H1 (cell line): ENCODE data around the gene SYNCRIP. TPM values are rescaled to one million over a fixed set of nuclear protein-coding genes. Genes with fewer than 3 reads are reported as not detected.

Experiments used
- CTCF ChIA-PET: fragments of 300-600 bp; sonication (Branson Sonifier 250); formaldehyde crosslinking; loops from one replicate; lab custom pipeline; 2021; ENCODE audit not compliant: partially characterized antibody; lab: Charles Lee
- POLR2A ChIA-PET: fragments of 300-600 bp; sonication (Branson Sonifier 250); formaldehyde crosslinking; loops from one replicate; lab custom pipeline; 2021; ENCODE audit warnings: inconsistent platforms; ENCODE audit not compliant: partially characterized antibody; lab: Charles Lee
- DNase-seq, 2 experiments: peaks; one replicate each; pipeline versions ENCODE4 v3.0.0 to v3.0.0-alpha.2; 2010 to 2022; ENCODE audit warnings: low spot score in 2 of 2, low read depth in 1 of 2, mixed read lengths in 1 of 2
- FAIRE-seq: peaks from 2 replicates; lab custom pipeline; 2011; peaks lifted over from hg19 to GRCh38; lab: Jason Lieb, UNC
- H2AFZ ChIP-seq: 2 replicates; pipeline ENCODE4 v1.8.1; 2012; ENCODE audit warnings: low read length, inconsistent platforms
- H2AK5ac ChIP-seq: 2 replicates; pipeline ENCODE4 v1.6.1; 2013; ENCODE audit warnings: low read depth, low read length
- H2BK120ac ChIP-seq: replicated peaks from 2 replicates; pipeline ENCODE3; 2013; ENCODE audit warnings: low read depth, low read length, inconsistent platforms
- H2BK12ac ChIP-seq: 2 replicates; pipeline ENCODE4 v1.6.1; 2013; ENCODE audit warnings: low read depth, low read length
- H2BK15ac ChIP-seq: 2 replicates; pipeline ENCODE4 v1.6.1; 2013; ENCODE audit warnings: low read length
- H2BK20ac ChIP-seq: 2 replicates; pipeline ENCODE4 v1.6.1; 2013; ENCODE audit warnings: low read length
- H2BK5ac ChIP-seq: 2 replicates; pipeline ENCODE4 v1.6.1; 2013; ENCODE audit warnings: low read depth, low read length
- H3K14ac ChIP-seq: 2 replicates; pipeline ENCODE4 v1.6.1; 2013; ENCODE audit warnings: inconsistent platforms; ENCODE audit not compliant: insufficient read length
- H3K18ac ChIP-seq: 2 replicates; pipeline ENCODE4 v1.6.1; 2013; ENCODE audit warnings: low read length; ENCODE audit errors: extremely low read depth
- H3K23ac ChIP-seq: 2 replicates; pipeline ENCODE4 v1.6.1; 2013; ENCODE audit warnings: inconsistent platforms; ENCODE audit not compliant: insufficient read length
- H3K23me2 ChIP-seq: 2 replicates; pipeline ENCODE4 v1.6.1; 2013; ENCODE audit warnings: low read depth, low read length
- H3K27ac ChIP-seq: 2 replicates; pipeline ENCODE4 v1.6.1; 2011; ENCODE audit warnings: low read depth, low read length, inconsistent platforms
- H3K27me3 ChIP-seq, 4 experiments: replicated peaks in 1 of 4; 1 replicate in 1 of 4; 2 replicates in 3 of 4; pipeline versions ENCODE4 v1.6.1 to v1.8.1; 2011 to 2013; ENCODE audit warnings: low read length in 3 of 4, mild to moderate bottlenecking in 3 of 4, inconsistent platforms in 2 of 4, mixed read lengths in 2 of 4, moderate library complexity in 1 of 4; ENCODE audit not compliant: control insufficient read depth in 3 of 4, insufficient read depth in 3 of 4; ENCODE audit errors: extremely low read depth in 1 of 4
- H3K36me3 ChIP-seq, 4 experiments: 2 replicates each; pipeline versions ENCODE4 v1.6.1 to v1.8.1; 2011 to 2013; ENCODE audit warnings: mild to moderate bottlenecking in 4 of 4, low read length in 3 of 4, moderate library complexity in 2 of 4, control low read depth in 1 of 4, inconsistent platforms in 1 of 4; ENCODE audit not compliant: insufficient read depth in 4 of 4, control insufficient read depth in 2 of 4
- H3K4ac ChIP-seq: replicated peaks from 2 replicates; pipeline ENCODE3; 2013; ENCODE audit warnings: low read length, low read depth, mixed read lengths, inconsistent platforms; ENCODE audit not compliant: insufficient read length
- H3K4me1 ChIP-seq, 4 experiments: replicated peaks in 1 of 4; 1 replicate in 1 of 4; 2 replicates in 3 of 4; pipeline versions ENCODE4 v1.6.1 to v1.8.1; 2011 to 2013; ENCODE audit warnings: low read length in 3 of 4, inconsistent platforms in 2 of 4, mixed read lengths in 1 of 4; ENCODE audit not compliant: insufficient read depth in 4 of 4, control insufficient read depth in 3 of 4
- H3K4me2 ChIP-seq, 2 experiments: 2 replicates each; pipeline versions ENCODE4 v1.6.1 to v1.8.1; 2011 to 2013; ENCODE audit warnings: low read depth in 2 of 2, low read length in 2 of 2, control low read depth in 1 of 2, inconsistent platforms in 1 of 2, mild to moderate bottlenecking in 1 of 2; ENCODE audit not compliant: insufficient read depth in 1 of 2
- H3K4me3 ChIP-seq, 4 experiments: fragments of 200-600, 300-600 bp in 1 of 4; sonication (generic), shearing (Covaris generic), sonication (Bioruptor Twin) in 1 of 4; 2 replicates each; pipeline versions ENCODE4 v1.5.1 to v1.8.1; 2011 to 2016; ENCODE audit warnings: low read length in 4 of 4, low read depth in 3 of 4, control low read depth in 2 of 4, inconsistent platforms in 2 of 4, mild to moderate bottlenecking in 2 of 4, mixed read lengths in 1 of 4, moderate library complexity in 1 of 4; ENCODE audit not compliant: insufficient read depth in 2 of 4; ENCODE audit errors: extremely low read depth in 1 of 4
- H3K56ac ChIP-seq: replicated peaks from 2 replicates; pipeline ENCODE3; 2013; ENCODE audit warnings: low read depth, mild to moderate bottlenecking, mixed read lengths, low read length, inconsistent platforms; ENCODE audit not compliant: insufficient read length
- H3K79me1 ChIP-seq: 2 replicates; pipeline ENCODE4 v1.6.1; 2013; ENCODE audit warnings: low read depth, low read length, control low read depth
- H3K79me2 ChIP-seq, 2 experiments: 2 replicates each; pipeline versions ENCODE4 v1.6.1 to v1.8.1; 2012 to 2013; ENCODE audit warnings: low read length in 2 of 2, mild to moderate bottlenecking in 2 of 2, inconsistent platforms in 1 of 2; ENCODE audit not compliant: insufficient read depth in 2 of 2, control insufficient read depth in 1 of 2
- H3K9ac ChIP-seq, 4 experiments: replicated peaks in 1 of 4; 1 replicate in 1 of 4; 2 replicates in 3 of 4; pipeline versions ENCODE4 v1.6.1 to v1.8.1; 2011 to 2013; ENCODE audit warnings: low read depth in 3 of 4, low read length in 3 of 4, control low read depth in 2 of 4, mild to moderate bottlenecking in 2 of 4, moderate library complexity in 2 of 4, inconsistent platforms in 1 of 4; ENCODE audit errors: extremely low read depth in 1 of 4
- H3K9me3 ChIP-seq, 2 experiments: 2 replicates each; pipeline versions ENCODE4 v1.6.1 to v1.8.1; 2012 to 2013; ENCODE audit warnings: mild to moderate bottlenecking in 2 of 2, moderate library complexity in 2 of 2, control low read depth in 1 of 2, inconsistent platforms in 1 of 2, low read depth in 1 of 2, low read length in 1 of 2, mixed read lengths in 1 of 2; ENCODE audit not compliant: insufficient read depth in 2 of 2
- H4K20me1 ChIP-seq, 2 experiments: replicated peaks in 1 of 2; 2 replicates each; pipeline versions ENCODE3 to v1.8.1; 2011 to 2013; ENCODE audit warnings: inconsistent platforms in 2 of 2, low read length in 2 of 2, mild to moderate bottlenecking in 1 of 2; ENCODE audit not compliant: insufficient read depth in 2 of 2, control insufficient read depth in 1 of 2
- H4K5ac ChIP-seq: 2 replicates; pipeline ENCODE4 v1.6.1; 2013; ENCODE audit warnings: low read length, low read depth, mixed read lengths, inconsistent platforms; ENCODE audit not compliant: insufficient read length
- H4K8ac ChIP-seq: 2 replicates; pipeline ENCODE4 v1.8.0; 2013; ENCODE audit warnings: mild to moderate bottlenecking, moderate library complexity, low read length, inconsistent platforms; ENCODE audit not compliant: insufficient read depth; ENCODE audit errors: extremely low read depth
- H4K91ac ChIP-seq: replicated peaks from 2 replicates; pipeline ENCODE3; 2013; ENCODE audit warnings: low read length, mixed read lengths, inconsistent platforms; ENCODE audit not compliant: insufficient read length
- CBX5 ChIP-seq: fragments of 300-800, 300-1000 bp; sonication (generic); IDR thresholded peaks from 2 replicates; pipeline ENCODE4 v1.7.1; 2016; ENCODE audit warnings: antibody characterized with exemption, low read length, low read depth
- EP300 ChIP-seq, 2 experiments: IDR thresholded peaks; 1 replicate in 1 of 2; 2 replicates in 1 of 2; pipeline ENCODE4 v1.6.1; 2011 to 2012; ENCODE audit warnings: low read depth in 2 of 2, low read length in 2 of 2, mild to moderate bottlenecking in 2 of 2, borderline replicate concordance in 1 of 2, inconsistent platforms in 1 of 2, moderate library complexity in 1 of 2
- EZH2 ChIP-seq: fragments of 200-600 bp; sonication (generic); IDR thresholded peaks from 2 replicates; pipeline ENCODE4 v1.7.1; 2012; ENCODE audit warnings: low read depth, mild to moderate bottlenecking, moderate library complexity, low read length, inconsistent platforms; ENCODE audit not compliant: severe bottlenecking
- JUN ChIP-seq: IDR thresholded peaks from 2 replicates; pipeline ENCODE4 v1.6.1; 2011; ENCODE audit warnings: low read depth, mild to moderate bottlenecking, improper control_type of control experiment, low read length
- PHF8 ChIP-seq: fragments of 200-600 bp; sonication (generic); conservative IDR thresholded peaks from 2 replicates; pipeline ENCODE4 v1.7.1; 2012; ENCODE audit warnings: low read depth, mild to moderate bottlenecking, inconsistent platforms, low read length, moderate library complexity
- POU5F1 ChIP-seq: IDR thresholded peaks from 2 replicates; pipeline ENCODE4 v1.6.1; 2011; ENCODE audit warnings: low read depth, mild to moderate bottlenecking, low read length, moderate library complexity
- SUZ12 ChIP-seq: fragments of 200-600 bp; sonication (generic); IDR thresholded peaks from 2 replicates; pipeline ENCODE4 v1.6.1; 2012; ENCODE audit warnings: mild to moderate bottlenecking, inconsistent platforms, low read length, moderate library complexity, mixed read lengths
- TAF7 ChIP-seq: optimal IDR thresholded peaks from 2 replicates; pipeline ENCODE3; 2011; ENCODE audit warnings: low read depth, mild to moderate bottlenecking, inconsistent platforms, low read length, moderate library complexity, borderline replicate concordance
- WGBS, 2 experiments: shearing (Covaris generic) in 1 of 2; methylation state at CpG; one replicate each; pipeline versions ENCODE4 v1.1.6 to v1.1.7; 2013 to 2015; ENCODE audit warnings: low lambda C conversion rate in 2 of 2, mixed read lengths in 2 of 2, inconsistent platforms in 1 of 2, low coverage in 1 of 2, missing lambda C conversion rate in 1 of 2; ENCODE audit not compliant: insufficient replicate concordance in 2 of 2, insufficient coverage in 1 of 2, insufficient read length in 1 of 2; ENCODE audit errors: extremely low coverage in 1 of 2, missing lambda C conversion rate in 1 of 2; 5-methylcytosine and 5-hydroxymethylcytosine counted together
- polyA plus RNA-seq, 7 experiments: library from polyadenylated mRNA; depleted of rRNA in 3 of 7; stranded (reverse) in 5 of 7; unstranded in 2 of 7; fragments of >200 nt in 5 of 7; fragments of 200-250 nt in 2 of 7; gene quantifications; 1 replicate in 5 of 7; 2 replicates in 1 of 7; 4 replicates in 1 of 7; pipeline versions ENCODE4 v1.2.1 to v1.2.3, GENCODE V29; 2011 to 2013; ENCODE audit warnings: missing spikeins in 2 of 7, mixed read lengths in 2 of 7
- total RNA-seq: library from RNA; stranded (reverse); fragmentation: NEBNext Ultra II Directional; extraction: Animal tissue kit (Norgen Biotek cat#: 25700); gene quantifications from 2 replicates; pipeline ENCODE4 v1.2.1, GENCODE V29; 2021
- TF ChIP-seq, protein P1 (sequence below): IDR thresholded peaks from 2 replicates; pipeline ENCODE4 v1.6.1; 2011; ENCODE audit warnings: low read depth, mild to moderate bottlenecking, low read length; ENCODE audit not compliant: insufficient read depth

Gene SYNCRIP
- total and polyA plus RNA-seq, 2 of the 8 experiments (the other 6 are each of a cell fraction or from before 2014, with no cell fraction given), result 16.8 to 219 TPM

DNA sequence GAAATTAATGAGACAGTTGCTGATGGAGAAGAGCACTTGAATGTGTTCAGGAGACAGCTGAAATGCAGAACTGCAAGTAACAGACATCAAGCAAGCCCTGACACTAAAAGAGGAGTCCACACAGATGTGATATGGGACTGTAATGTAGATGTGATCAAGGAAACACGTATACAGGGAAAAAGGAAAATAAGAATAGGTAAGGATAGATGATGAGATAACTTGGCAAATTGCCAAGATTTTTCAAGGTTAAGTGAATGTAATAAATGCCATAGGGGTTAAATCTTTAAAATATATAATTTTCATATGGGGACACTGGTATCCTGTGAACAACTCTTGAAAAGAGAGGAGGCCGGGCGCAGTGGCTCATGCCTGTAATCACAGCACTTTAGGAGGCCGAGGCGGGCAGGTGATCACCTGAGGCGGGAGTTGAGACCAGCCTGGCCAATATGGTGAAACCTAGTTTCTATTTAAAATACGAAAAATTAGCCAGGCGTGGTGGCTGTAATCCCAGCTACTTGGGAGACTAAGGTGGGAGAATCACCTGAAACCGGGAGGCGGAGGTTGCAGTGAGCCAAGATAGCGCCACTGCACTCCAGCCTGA is 41.9 kb downstream of the SYNCRIP start:
- 91% methylated on average over 11 of the region's 11 CpGs; no CpG with 5 or more reads in 1 of the 2 experiments for WGBS, 2 experiments
- H3K56ac ChIP-seq, result no peak overlapping the region
- no peak for TF ChIP-seq JUN
- TF ChIP-seq CBX5, result no peak
- TF ChIP-seq EP300 (IDR thresholded peaks at IDR 0.05; ENCODE audit: borderline replicate concordance in 1 of 2, low read depth in 2 of 2, low read length in 2 of 2), result no peak
- TF ChIP-seq SUZ12, result no peak
- TF ChIP-seq, protein P1, sequence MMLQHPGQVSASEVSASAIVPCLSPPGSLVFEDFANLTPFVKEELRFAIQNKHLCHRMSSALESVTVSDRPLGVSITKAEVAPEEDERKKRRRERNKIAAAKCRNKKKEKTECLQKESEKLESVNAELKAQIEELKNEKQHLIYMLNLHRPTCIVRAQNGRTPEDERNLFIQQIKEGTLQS, result no peak
- no peak for TF ChIP-seq TAF7
- TF ChIP-seq EZH2, result no peak
- TF ChIP-seq PHF8, result no peak
- no peak for TF ChIP-seq POU5F1

More for the DNA sequence above, 41.9 kb downstream of the SYNCRIP start:
- no peak for FAIRE-seq
- H3K79me1 ChIP-seq, result no peaks in the 10 kb centered on the region
- H3K4ac ChIP-seq, result no peak overlapping the region
- no peaks in the 10 kb centered on the region for H3K79me2 ChIP-seq
- no peak for DNase-seq
- no peaks in the 10 kb centered on the region for H3K27me3 ChIP-seq
- no peaks in the 10 kb centered on the region for H4K20me1 ChIP-seq
- no peak overlapping the region for H3K4me3 ChIP-seq
- H2AFZ ChIP-seq, result no peak overlapping the region
- no peak overlapping the region for H3K9ac ChIP-seq
- no peak overlapping the region for H3K23ac ChIP-seq
- H2AK5ac ChIP-seq, result no peak overlapping the region
- ChIA-PET POLR2A (interaction anchor here (0.9 to 5.7 kb wide), 6 partner anchors 7 to 77 kb away, joined by 3 to 33 read pairs (median 4); partner anchors contain the start of genes SNX14 and SYNCRIP), CTCF (interaction anchor here (0.6 to 1.8 kb wide), 3 partner anchors 9 to 30 kb away, joined by 3 to 4 read pairs (median 3); no protein-coding TSS in a partner anchor)
- H4K5ac ChIP-seq, result no peak overlapping the region
- H4K91ac ChIP-seq, result no peak overlapping the region
- H3K14ac ChIP-seq, result no peak overlapping the region
- no peak overlapping the region for H2BK5ac ChIP-seq
- no peak overlapping the region for H2BK15ac ChIP-seq
- no peaks in the 10 kb centered on the region for H3K9me3 ChIP-seq
- no peaks in the 10 kb centered on the region for H3K23me2 ChIP-seq
- H3K4me2 ChIP-seq, result no peak overlapping the region
- H2BK120ac ChIP-seq, result no peak overlapping the region
- H3K36me3 ChIP-seq, result no peaks in the 10 kb centered on the region
- no peak overlapping the region for H2BK12ac ChIP-seq
- H2BK20ac ChIP-seq, result no peak overlapping the region
- no peaks in the 10 kb centered on the region for H3K4me1 ChIP-seq
- no peak overlapping the region for H3K18ac ChIP-seq
- no peak overlapping the region for H4K8ac ChIP-seq
- no peak overlapping the region for H3K27ac ChIP-seq
